MM.1S (cell line): ENCODE results near the gene POLR2E.

ENCODE experiments used
- DNase-seq: peaks from one replicate; pipeline ENCODE4 v3.0.0-alpha.2; 2015
- H2AFZ ChIP-seq: fragments of 300-600 bp; sonication (generic); 2 replicates; pipeline ENCODE4 v1.6.0; 2016; ENCODE audit warnings: antibody characterized with exemption, low read length
- H3F3A ChIP-seq: fragments of 300-600 bp; sonication (generic); 2 replicates; pipeline ENCODE4 v1.6.1; 2016; ENCODE audit warnings: mild to moderate bottlenecking, antibody characterized with exemption, low read length, moderate library complexity, mixed read lengths; ENCODE audit not compliant: insufficient read depth
- H3K27ac ChIP-seq: fragments of 300-600 bp; sonication (generic); 2 replicates; pipeline ENCODE4 v1.5.1; 2016; ENCODE audit warnings: mild to moderate bottlenecking, low read length
- H3K27me3 ChIP-seq: fragments of 300-600 bp; sonication (generic); replicated peaks from 2 replicates; pipeline ENCODE4 v1.6.0; 2016; ENCODE audit warnings: low read length; ENCODE audit not compliant: insufficient read depth
- H3K36me3 ChIP-seq: fragments of 300-600 bp; sonication (generic); replicated peaks from 2 replicates; pipeline ENCODE4 v1.6.1; 2016; ENCODE audit warnings: mild to moderate bottlenecking, low read length, mixed read lengths; ENCODE audit not compliant: insufficient read depth
- H3K4me1 ChIP-seq: fragments of 300-600 bp; sonication (generic); 2 replicates; pipeline ENCODE4 v1.6.1; 2016; ENCODE audit warnings: low read length, mixed read lengths
- H3K4me2 ChIP-seq: fragments of 300-600 bp; sonication (generic); 2 replicates; pipeline ENCODE4 v1.6.0; 2016; ENCODE audit warnings: low read depth, low read length
- H3K4me3 ChIP-seq: fragments of 300-600 bp; sonication (generic); 2 replicates; pipeline ENCODE4 v1.5.1; 2016; ENCODE audit warnings: low read length, mixed read lengths
- H3K79me2 ChIP-seq: fragments of 300-600 bp; sonication (generic); 2 replicates; pipeline ENCODE4 v1.6.1; 2016; ENCODE audit warnings: mixed run types, low read length, mixed read lengths
- H3K9ac ChIP-seq: fragments of 300-600 bp; sonication (generic); 2 replicates; pipeline ENCODE4 v1.6.1; 2016; ENCODE audit warnings: low read length, mixed read lengths
- H3K9me2 ChIP-seq: fragments of 300-600 bp; sonication (generic); replicated peaks from 2 replicates; pipeline ENCODE4 v1.6.1; 2016; ENCODE audit warnings: mild to moderate bottlenecking, low read length, mixed read lengths; ENCODE audit not compliant: insufficient read depth
- H3K9me3 ChIP-seq: fragments of 300-600 bp; sonication (generic); replicated peaks from 2 replicates; pipeline ENCODE4 v1.6.1; 2016; ENCODE audit warnings: mild to moderate bottlenecking, low read length, mixed read lengths; ENCODE audit not compliant: insufficient read depth
- H4K20me1 ChIP-seq: fragments of 300-600 bp; sonication (generic); 2 replicates; pipeline ENCODE4 v1.6.1; 2016; ENCODE audit warnings: mild to moderate bottlenecking, low read length, moderate library complexity, mixed read lengths; ENCODE audit not compliant: insufficient read depth
- CTCF ChIP-seq: fragments of 300-600 bp; sonication (generic); IDR thresholded peaks from 2 replicates; pipeline ENCODE4 v1.5.1; 2016; ENCODE audit warnings: antibody characterized with exemption, low read length, mixed read lengths
- EZH2 ChIP-seq: fragments of 300-600 bp; sonication (generic); optimal IDR thresholded peaks from 2 replicates; pipeline ENCODE3; 2017; ENCODE audit warnings: low read depth, mild to moderate bottlenecking, antibody characterized with exemption, low read length, mixed read lengths
- EZH2phosphoT487 ChIP-seq: fragments of 300-600 bp; sonication (generic); IDR thresholded peaks from 2 replicates; pipeline ENCODE4 v1.6.1; 2018; ENCODE audit warnings: antibody characterized with exemption, low read length

The POLR2E gene

GRCh38 chr19:1094978-1095701 is at the start of gene POLR2E:
POLR2E (minus strand) TSS chr19:1095375; CDS start chr19:1095315, 60 bp downstream.
- DNase-seq, result peak; percentile 100
- H3K4me1 ChIP-seq, result peaks cover 13% of the 10 kb centered on the region

GRCh38 chr19:1144741-1145140 is 49.6 kb upstream of the POLR2E start:
- peaks cover 3% of the 10 kb centered on the region; the same call in 1 of the 2 replicates for H3K79me2 ChIP-seq
- H3K27ac ChIP-seq, result no peak overlapping the region

More at GRCh38 chr19:1094978-1095701, at the start of gene POLR2E:
- Histone ChIP-seq H3F3A (0 out of 2 replicates have a peak, but pooled peaks cover 7% of the 10 kb centered on the region), H3K79me2 (peaks cover 38% of the 10 kb centered on the region), H3K36me3 (no peaks in the 10 kb centered on the region), H3K9me3 (no peaks in the 10 kb centered on the region), H4K20me1 (peaks cover 7% of the 10 kb centered on the region; the same call in 1 of the 2 replicates), H3K9ac (peak within 1 kb of the TSS; percentile 79), H3K9me2 (no peaks in the 10 kb centered on the region), H2AFZ (peak within 1 kb of the TSS; percentile 61), H3K27ac (no peak within 1 kb of the TSS), H3K27me3 (no peaks in the 10 kb centered on the region), H3K4me3 (peak within 1 kb of the TSS; percentile 81), H3K4me2 (peak within 1 kb of the TSS; percentile 63)
- TF ChIP-seq EZH2phosphoT487 (no peak), CTCF (no peak), EZH2 (no peak)

GRCh38 chr19:1143828-1144399 is 48.7 kb upstream of the POLR2E start:
- no peaks in the 10 kb centered on the region for H3K9me3 ChIP-seq
- H3F3A ChIP-seq, result no peaks in the 10 kb centered on the region
- TF ChIP-seq EZH2phosphoT487 (no peak), EZH2 (no peak), CTCF (no peak)

More at GRCh38 chr19:1144741-1145140, 49.6 kb upstream of the POLR2E start:
- Histone ChIP-seq H2AFZ (no peak overlapping the region), H4K20me1 (no peaks in the 10 kb centered on the region; the same call in 1 of the 2 replicates), H3K9me2 (no peaks in the 10 kb centered on the region), H3K36me3 (0 out of 2 replicates have a peak, but pooled peaks cover 3% of the 10 kb centered on the region), H3K4me3 (no peak overlapping the region), H3K9ac (no peak overlapping the region), H3F3A (no peaks in the 10 kb centered on the region), H3K9me3 (no peaks in the 10 kb centered on the region), H3K27me3 (no peaks in the 10 kb centered on the region), H3K4me1 (no peaks in the 10 kb centered on the region), H3K4me2 (no peak overlapping the region)
- DNase-seq, result no peak
- TF ChIP-seq CTCF, result no peak
- no peak for TF ChIP-seq EZH2phosphoT487
- no peak for TF ChIP-seq EZH2

More at GRCh38 chr19:1143828-1144399, 48.7 kb upstream of the POLR2E start:
- no peak overlapping the region for H3K4me3 ChIP-seq
- no peak for DNase-seq
- H3K79me2 ChIP-seq, result peaks cover 5% of the 10 kb centered on the region; the same call in 1 of the 2 replicates
- no peak overlapping the region for H3K27ac ChIP-seq
- H3K4me2 ChIP-seq, result no peak overlapping the region
- no peak overlapping the region for H2AFZ ChIP-seq
- H3K27me3 ChIP-seq, result no peaks in the 10 kb centered on the region
- no peaks in the 10 kb centered on the region for H4K20me1 ChIP-seq
- no peaks in the 10 kb centered on the region for H3K4me1 ChIP-seq
- H3K36me3 ChIP-seq, result 0 out of 2 replicates have a peak, but pooled peaks cover 3% of the 10 kb centered on the region
- H3K9ac ChIP-seq, result no peak overlapping the region
- H3K9me2 ChIP-seq, result no peaks in the 10 kb centered on the region
